Fibroblast of mammary gland (primary cell): ENCODE measurements around the gene MKNK1.

Source experiments
- DNase-seq: peaks from one replicate; pipeline ENCODE4 v3.0.0-alpha.2; 2010; ENCODE audit warnings: low read depth
- H3K4me3 ChIP-seq: 2 replicates; pipeline ENCODE4 v1.5.1; 2011; ENCODE audit warnings: low read depth, mild to moderate bottlenecking, low read length, moderate library complexity; ENCODE audit not compliant: control insufficient read depth
- TF ChIP-seq, protein P1 (sequence below): conservative IDR thresholded peaks from 2 replicates; pipeline ENCODE4 v1.5.1; 2011; ENCODE audit warnings: low read depth, low read length, inconsistent platforms; ENCODE audit not compliant: control insufficient read depth, insufficient read depth

Gene MKNK1

DNA sequence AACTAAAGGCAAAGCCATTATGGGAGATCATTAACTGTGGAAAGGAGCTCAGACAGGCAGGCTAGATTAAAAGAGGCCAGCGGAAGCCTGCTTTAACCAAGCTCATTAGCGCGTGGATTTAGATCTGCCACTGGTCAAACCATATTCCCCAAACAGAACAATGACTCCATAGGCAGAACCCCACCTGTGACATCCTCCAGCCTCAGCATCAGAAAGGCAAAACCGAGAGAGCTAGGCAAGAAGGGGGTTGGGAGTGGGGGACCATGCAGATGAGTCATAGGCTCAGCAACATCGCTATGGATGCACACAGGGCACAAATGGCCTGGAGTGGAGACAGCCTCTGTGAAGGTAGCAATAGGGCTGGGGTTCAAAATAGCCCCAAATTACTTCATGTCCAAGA, 20.6 kb downstream of the MKNK1 start:
- DNase-seq, result no peak
- TF ChIP-seq, protein P1, sequence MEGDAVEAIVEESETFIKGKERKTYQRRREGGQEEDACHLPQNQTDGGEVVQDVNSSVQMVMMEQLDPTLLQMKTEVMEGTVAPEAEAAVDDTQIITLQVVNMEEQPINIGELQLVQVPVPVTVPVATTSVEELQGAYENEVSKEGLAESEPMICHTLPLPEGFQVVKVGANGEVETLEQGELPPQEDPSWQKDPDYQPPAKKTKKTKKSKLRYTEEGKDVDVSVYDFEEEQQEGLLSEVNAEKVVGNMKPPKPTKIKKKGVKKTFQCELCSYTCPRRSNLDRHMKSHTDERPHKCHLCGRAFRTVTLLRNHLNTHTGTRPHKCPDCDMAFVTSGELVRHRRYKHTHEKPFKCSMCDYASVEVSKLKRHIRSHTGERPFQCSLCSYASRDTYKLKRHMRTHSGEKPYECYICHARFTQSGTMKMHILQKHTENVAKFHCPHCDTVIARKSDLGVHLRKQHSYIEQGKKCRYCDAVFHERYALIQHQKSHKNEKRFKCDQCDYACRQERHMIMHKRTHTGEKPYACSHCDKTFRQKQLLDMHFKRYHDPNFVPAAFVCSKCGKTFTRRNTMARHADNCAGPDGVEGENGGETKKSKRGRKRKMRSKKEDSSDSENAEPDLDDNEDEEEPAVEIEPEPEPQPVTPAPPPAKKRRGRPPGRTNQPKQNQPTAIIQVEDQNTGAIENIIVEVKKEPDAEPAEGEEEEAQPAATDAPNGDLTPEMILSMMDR, result no peak
- H3K4me3 ChIP-seq, result no peak overlapping the region

DNA sequence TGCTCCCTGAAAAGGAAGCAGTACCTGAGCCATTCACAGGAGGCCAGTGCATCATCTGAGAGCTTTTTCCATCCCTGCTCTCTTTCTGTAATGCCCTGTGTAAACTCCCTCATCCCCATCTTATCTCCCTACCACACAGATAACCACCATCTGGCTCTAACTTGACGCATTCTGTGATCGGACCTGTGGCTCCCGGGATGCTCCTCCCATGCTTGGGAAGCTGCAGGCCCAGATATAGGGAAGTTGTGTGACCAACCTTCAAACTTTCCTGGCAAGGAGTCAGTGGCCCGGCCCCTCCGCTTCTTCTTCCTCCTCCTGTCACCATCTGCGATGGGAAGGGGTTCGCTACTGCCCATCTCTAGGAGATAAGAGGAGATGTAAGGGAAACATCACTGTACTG, 21.1 kb downstream of the MKNK1 start:
- no peak for DNase-seq
- H3K4me3 ChIP-seq, result no peak overlapping the region
- TF ChIP-seq, protein P1, result no peak

DNA sequence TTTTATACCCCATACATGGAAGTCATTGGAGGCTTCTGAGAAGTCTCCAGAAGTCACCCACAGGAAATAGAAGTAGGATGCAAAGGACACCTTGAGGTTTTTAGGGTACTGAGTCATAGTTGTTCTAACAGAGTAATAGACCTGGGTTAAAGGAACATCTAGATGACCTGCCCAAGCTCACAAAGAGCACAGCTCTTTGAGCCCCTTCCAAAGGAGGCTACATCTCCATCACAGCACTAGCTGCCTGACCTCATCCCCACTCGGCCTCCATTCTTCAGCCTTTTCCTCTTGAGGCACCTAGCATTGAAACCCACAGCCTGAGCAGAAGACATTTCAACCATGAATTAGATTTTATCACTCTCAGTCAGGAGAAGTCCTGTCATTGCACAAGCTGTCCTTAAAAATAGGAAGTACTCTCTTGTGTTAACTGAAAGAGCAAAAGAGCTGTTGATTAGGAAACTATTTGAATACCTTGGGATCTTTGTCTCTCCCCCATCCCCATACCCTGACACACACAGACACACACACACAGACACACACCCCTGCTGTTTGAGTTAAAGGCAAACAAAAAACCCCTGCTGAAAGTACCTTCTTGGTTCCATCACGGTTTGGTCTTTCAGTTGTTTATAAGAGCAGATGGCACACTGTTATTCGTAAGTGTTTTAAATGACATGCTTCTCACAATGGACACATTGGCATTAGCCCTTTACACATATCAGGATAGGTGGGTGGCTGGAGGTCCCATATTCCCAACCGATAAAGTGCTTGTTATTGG, 22.2 kb downstream of the MKNK1 start:
- TF ChIP-seq, protein P1, result no peak
- no peak overlapping the region for H3K4me3 ChIP-seq
- peak; percentile 22 for DNase-seq

DNA sequence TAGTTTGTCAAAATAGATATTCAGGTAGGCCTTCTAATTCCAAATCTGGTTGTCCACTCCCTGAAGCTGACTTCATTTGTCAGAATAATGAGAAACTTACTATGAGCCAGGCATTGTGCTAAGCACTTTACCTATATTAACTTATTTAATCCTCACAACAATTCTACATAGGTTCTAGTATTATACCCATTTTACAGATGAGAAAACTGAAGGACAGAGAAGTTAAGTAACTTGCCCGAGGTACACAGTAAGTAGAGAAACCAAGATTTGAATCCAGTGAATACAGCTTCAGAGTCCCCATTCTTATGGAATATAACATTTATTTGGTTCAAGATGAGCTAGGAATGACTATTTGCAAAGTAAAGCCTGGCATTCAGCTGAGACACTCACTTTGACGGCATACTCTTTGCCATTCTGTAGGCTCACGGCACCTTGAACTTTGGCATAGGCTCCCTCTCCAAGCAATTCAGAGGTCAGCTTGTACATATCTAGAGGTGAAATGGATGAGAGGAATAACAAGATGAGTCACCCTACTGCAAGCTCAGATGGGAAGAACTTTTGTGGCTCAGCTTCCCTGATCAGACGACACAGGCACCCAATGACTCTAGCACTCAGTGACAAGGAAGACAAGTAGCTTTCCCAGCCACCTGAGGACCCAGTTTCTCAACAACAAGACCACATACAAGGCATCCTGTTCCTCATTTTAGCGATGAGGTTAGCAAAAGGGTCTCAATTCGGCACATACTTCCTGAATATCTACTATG, 23.7 kb downstream of the MKNK1 start:
- TF ChIP-seq, protein P1, result no peak
- DNase-seq, result peak; percentile 31
- no peak overlapping the region for H3K4me3 ChIP-seq

DNA sequence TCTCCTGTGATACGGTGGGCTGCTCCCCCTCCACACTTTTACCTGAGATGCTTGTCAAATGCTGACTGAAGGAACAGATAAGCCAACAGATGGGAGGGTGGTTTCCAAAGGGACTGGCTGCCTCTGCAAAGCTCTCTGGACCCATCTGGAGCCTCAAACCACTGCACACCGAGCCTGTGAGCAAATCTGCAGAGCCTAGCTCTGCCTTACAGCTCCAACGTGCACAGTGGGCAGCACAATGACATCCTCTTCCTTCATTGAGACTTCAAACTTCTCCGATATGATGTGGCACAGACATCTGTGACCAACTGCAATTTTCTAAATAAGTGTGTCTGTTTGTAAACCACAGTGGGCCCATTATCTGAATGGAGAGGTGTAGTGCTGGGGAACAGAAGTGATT, 26.4 kb downstream of the MKNK1 start:
- H3K4me3 ChIP-seq, result no peak overlapping the region
- no peak for DNase-seq
- TF ChIP-seq, protein P1, result no peak

DNA sequence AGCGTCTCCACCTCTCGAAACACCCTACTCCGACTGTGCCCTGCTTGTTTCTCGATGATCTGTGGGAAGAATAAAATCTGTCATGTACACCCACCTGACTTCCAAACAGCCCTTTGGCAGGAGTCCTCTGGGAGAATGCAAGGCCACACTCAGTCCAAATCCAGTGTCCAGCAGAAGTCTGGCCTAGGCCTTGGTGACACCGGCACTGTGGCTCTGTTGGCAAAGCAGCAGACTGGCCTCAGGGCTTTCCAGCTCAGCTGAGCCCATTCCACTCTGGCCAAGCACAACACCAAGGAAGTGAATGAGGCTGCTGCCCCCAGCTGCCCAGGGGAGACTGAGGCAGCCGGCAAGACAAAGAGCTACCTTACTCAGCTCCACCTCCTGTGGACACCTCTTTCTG, 27.5 kb downstream of the MKNK1 start:
- no peak overlapping the region for H3K4me3 ChIP-seq
- no peak for DNase-seq
- TF ChIP-seq, protein P1, result no peak
